H1 (cell line): ENCODE measurements around the gene DIDO1. TPM values are rescaled to one million over a fixed set of nuclear protein-coding genes. Genes with fewer than 3 reads are reported as not detected.

ENCODE experiments used
- CTCF ChIA-PET: fragments of 300-600 bp; sonication (Branson Sonifier 250); formaldehyde crosslinking; loops from one replicate; lab custom pipeline; 2021; ENCODE audit not compliant: partially characterized antibody; lab: Charles Lee
- POLR2A ChIA-PET: fragments of 300-600 bp; sonication (Branson Sonifier 250); formaldehyde crosslinking; loops from one replicate; lab custom pipeline; 2021; ENCODE audit warnings: inconsistent platforms; ENCODE audit not compliant: partially characterized antibody; lab: Charles Lee
- DNase-seq, 2 experiments: peaks; one replicate each; pipeline versions ENCODE4 v3.0.0 to v3.0.0-alpha.2; 2010 to 2022; ENCODE audit warnings: low spot score in 2 of 2, low read depth in 1 of 2, mixed read lengths in 1 of 2
- FAIRE-seq: peaks from 2 replicates; lab custom pipeline; 2011; peaks lifted over from hg19 to GRCh38; lab: Jason Lieb, UNC
- H2AFZ ChIP-seq: 2 replicates; pipeline ENCODE4 v1.8.1; 2012; ENCODE audit warnings: low read length, inconsistent platforms
- H2AK5ac ChIP-seq: 2 replicates; pipeline ENCODE4 v1.6.1; 2013; ENCODE audit warnings: low read depth, low read length
- H2BK120ac ChIP-seq: replicated peaks from 2 replicates; pipeline ENCODE3; 2013; ENCODE audit warnings: low read depth, low read length, inconsistent platforms
- H2BK12ac ChIP-seq: 2 replicates; pipeline ENCODE4 v1.6.1; 2013; ENCODE audit warnings: low read depth, low read length
- H2BK15ac ChIP-seq: 2 replicates; pipeline ENCODE4 v1.6.1; 2013; ENCODE audit warnings: low read length
- H2BK20ac ChIP-seq: 2 replicates; pipeline ENCODE4 v1.6.1; 2013; ENCODE audit warnings: low read length
- H2BK5ac ChIP-seq: 2 replicates; pipeline ENCODE4 v1.6.1; 2013; ENCODE audit warnings: low read depth, low read length
- H3K14ac ChIP-seq: 2 replicates; pipeline ENCODE4 v1.6.1; 2013; ENCODE audit warnings: inconsistent platforms; ENCODE audit not compliant: insufficient read length
- H3K18ac ChIP-seq: 2 replicates; pipeline ENCODE4 v1.6.1; 2013; ENCODE audit warnings: low read length; ENCODE audit errors: extremely low read depth
- H3K23ac ChIP-seq: 2 replicates; pipeline ENCODE4 v1.6.1; 2013; ENCODE audit warnings: inconsistent platforms; ENCODE audit not compliant: insufficient read length
- H3K23me2 ChIP-seq: 2 replicates; pipeline ENCODE4 v1.6.1; 2013; ENCODE audit warnings: low read depth, low read length
- H3K27ac ChIP-seq: 2 replicates; pipeline ENCODE4 v1.6.1; 2011; ENCODE audit warnings: low read depth, low read length, inconsistent platforms
- H3K27me3 ChIP-seq, 4 experiments: replicated peaks in 1 of 4; 1 replicate in 1 of 4; 2 replicates in 3 of 4; pipeline versions ENCODE4 v1.6.1 to v1.8.1; 2011 to 2013; ENCODE audit warnings: low read length in 3 of 4, mild to moderate bottlenecking in 3 of 4, inconsistent platforms in 2 of 4, mixed read lengths in 2 of 4, moderate library complexity in 1 of 4; ENCODE audit not compliant: control insufficient read depth in 3 of 4, insufficient read depth in 3 of 4; ENCODE audit errors: extremely low read depth in 1 of 4
- H3K36me3 ChIP-seq, 4 experiments: 2 replicates each; pipeline versions ENCODE4 v1.6.1 to v1.8.1; 2011 to 2013; ENCODE audit warnings: mild to moderate bottlenecking in 4 of 4, low read length in 3 of 4, moderate library complexity in 2 of 4, control low read depth in 1 of 4, inconsistent platforms in 1 of 4; ENCODE audit not compliant: insufficient read depth in 4 of 4, control insufficient read depth in 2 of 4
- H3K4ac ChIP-seq: replicated peaks from 2 replicates; pipeline ENCODE3; 2013; ENCODE audit warnings: low read length, low read depth, mixed read lengths, inconsistent platforms; ENCODE audit not compliant: insufficient read length
- H3K4me1 ChIP-seq, 4 experiments: replicated peaks in 1 of 4; 1 replicate in 1 of 4; 2 replicates in 3 of 4; pipeline versions ENCODE4 v1.6.1 to v1.8.1; 2011 to 2013; ENCODE audit warnings: low read length in 3 of 4, inconsistent platforms in 2 of 4, mixed read lengths in 1 of 4; ENCODE audit not compliant: insufficient read depth in 4 of 4, control insufficient read depth in 3 of 4
- H3K4me2 ChIP-seq, 2 experiments: 2 replicates each; pipeline versions ENCODE4 v1.6.1 to v1.8.1; 2011 to 2013; ENCODE audit warnings: low read depth in 2 of 2, low read length in 2 of 2, control low read depth in 1 of 2, inconsistent platforms in 1 of 2, mild to moderate bottlenecking in 1 of 2; ENCODE audit not compliant: insufficient read depth in 1 of 2
- H3K4me3 ChIP-seq, 4 experiments: fragments of 200-600, 300-600 bp in 1 of 4; sonication (generic), shearing (Covaris generic), sonication (Bioruptor Twin) in 1 of 4; 2 replicates each; pipeline versions ENCODE4 v1.5.1 to v1.8.1; 2011 to 2016; ENCODE audit warnings: low read length in 4 of 4, low read depth in 3 of 4, control low read depth in 2 of 4, inconsistent platforms in 2 of 4, mild to moderate bottlenecking in 2 of 4, mixed read lengths in 1 of 4, moderate library complexity in 1 of 4; ENCODE audit not compliant: insufficient read depth in 2 of 4; ENCODE audit errors: extremely low read depth in 1 of 4
- H3K56ac ChIP-seq: replicated peaks from 2 replicates; pipeline ENCODE3; 2013; ENCODE audit warnings: low read depth, mild to moderate bottlenecking, mixed read lengths, low read length, inconsistent platforms; ENCODE audit not compliant: insufficient read length
- H3K79me1 ChIP-seq: 2 replicates; pipeline ENCODE4 v1.6.1; 2013; ENCODE audit warnings: low read depth, low read length, control low read depth
- H3K79me2 ChIP-seq, 2 experiments: 2 replicates each; pipeline versions ENCODE4 v1.6.1 to v1.8.1; 2012 to 2013; ENCODE audit warnings: low read length in 2 of 2, mild to moderate bottlenecking in 2 of 2, inconsistent platforms in 1 of 2; ENCODE audit not compliant: insufficient read depth in 2 of 2, control insufficient read depth in 1 of 2
- H3K9ac ChIP-seq, 4 experiments: replicated peaks in 1 of 4; 1 replicate in 1 of 4; 2 replicates in 3 of 4; pipeline versions ENCODE4 v1.6.1 to v1.8.1; 2011 to 2013; ENCODE audit warnings: low read depth in 3 of 4, low read length in 3 of 4, control low read depth in 2 of 4, mild to moderate bottlenecking in 2 of 4, moderate library complexity in 2 of 4, inconsistent platforms in 1 of 4; ENCODE audit errors: extremely low read depth in 1 of 4
- H3K9me3 ChIP-seq, 2 experiments: 2 replicates each; pipeline versions ENCODE4 v1.6.1 to v1.8.1; 2012 to 2013; ENCODE audit warnings: mild to moderate bottlenecking in 2 of 2, moderate library complexity in 2 of 2, control low read depth in 1 of 2, inconsistent platforms in 1 of 2, low read depth in 1 of 2, low read length in 1 of 2, mixed read lengths in 1 of 2; ENCODE audit not compliant: insufficient read depth in 2 of 2
- H4K20me1 ChIP-seq, 2 experiments: replicated peaks in 1 of 2; 2 replicates each; pipeline versions ENCODE3 to v1.8.1; 2011 to 2013; ENCODE audit warnings: inconsistent platforms in 2 of 2, low read length in 2 of 2, mild to moderate bottlenecking in 1 of 2; ENCODE audit not compliant: insufficient read depth in 2 of 2, control insufficient read depth in 1 of 2
- H4K5ac ChIP-seq: 2 replicates; pipeline ENCODE4 v1.6.1; 2013; ENCODE audit warnings: low read length, low read depth, mixed read lengths, inconsistent platforms; ENCODE audit not compliant: insufficient read length
- H4K8ac ChIP-seq: 2 replicates; pipeline ENCODE4 v1.8.0; 2013; ENCODE audit warnings: mild to moderate bottlenecking, moderate library complexity, low read length, inconsistent platforms; ENCODE audit not compliant: insufficient read depth; ENCODE audit errors: extremely low read depth
- H4K91ac ChIP-seq: replicated peaks from 2 replicates; pipeline ENCODE3; 2013; ENCODE audit warnings: low read length, mixed read lengths, inconsistent platforms; ENCODE audit not compliant: insufficient read length
- SAP30 ChIP-seq: fragments of 300-600 bp; sonication (generic); IDR thresholded peaks from 2 replicates; pipeline ENCODE4 v1.7.1; 2012; ENCODE audit warnings: low read length, moderate library complexity, mild to moderate bottlenecking, inconsistent platforms; ENCODE audit not compliant: insufficient read depth, insufficient replicate concordance
- WGBS, 2 experiments: shearing (Covaris generic) in 1 of 2; methylation state at CpG; one replicate each; pipeline versions ENCODE4 v1.1.6 to v1.1.7; 2013 to 2015; ENCODE audit warnings: low lambda C conversion rate in 2 of 2, mixed read lengths in 2 of 2, inconsistent platforms in 1 of 2, low coverage in 1 of 2, missing lambda C conversion rate in 1 of 2; ENCODE audit not compliant: insufficient replicate concordance in 2 of 2, insufficient coverage in 1 of 2, insufficient read length in 1 of 2; ENCODE audit errors: extremely low coverage in 1 of 2, missing lambda C conversion rate in 1 of 2; 5-methylcytosine and 5-hydroxymethylcytosine counted together
- polyA plus RNA-seq, 7 experiments: library from polyadenylated mRNA; depleted of rRNA in 3 of 7; stranded (reverse) in 5 of 7; unstranded in 2 of 7; fragments of >200 nt in 5 of 7; fragments of 200-250 nt in 2 of 7; gene quantifications; 1 replicate in 5 of 7; 2 replicates in 1 of 7; 4 replicates in 1 of 7; pipeline versions ENCODE4 v1.2.1 to v1.2.3, GENCODE V29; 2011 to 2013; ENCODE audit warnings: missing spikeins in 2 of 7, mixed read lengths in 2 of 7
- total RNA-seq: library from RNA; stranded (reverse); fragmentation: NEBNext Ultra II Directional; extraction: Animal tissue kit (Norgen Biotek cat#: 25700); gene quantifications from 2 replicates; pipeline ENCODE4 v1.2.1, GENCODE V29; 2021

DIDO1 gene
- total and polyA plus RNA-seq, 2 of the 8 experiments (the other 6 are each of a cell fraction or from before 2014, with no cell fraction given): 53.6 to 82.8 TPM

GRCh38 chr20:62967628-62968351, 41.5 kb upstream of the DIDO1 start:
- no peak for TF ChIP-seq SAP30
- no peak overlapping the region for H2AFZ ChIP-seq
- H3K23ac ChIP-seq: no peak overlapping the region
- H3K27ac ChIP-seq: no peak overlapping the region
- 91% methylated on average over 21 of the region's 27 CpGs; no CpG with 5 or more reads in 1 of the 2 experiments for WGBS, 2 experiments
- H4K20me1 ChIP-seq: peaks cover 0 to 12% of the 10 kb centered on the region in 2 experiments
- H2BK120ac ChIP-seq: no peak overlapping the region
- H3K18ac ChIP-seq: no peak overlapping the region
- no peak overlapping the region for H3K9ac ChIP-seq
- H3K23me2 ChIP-seq: peaks cover 9% of the 10 kb centered on the region; the same call in 1 of the 2 replicates
- no peak overlapping the region for H4K91ac ChIP-seq
- no peaks in the 10 kb centered on the region for H3K79me1 ChIP-seq
- H3K36me3 ChIP-seq: peaks cover 0 to 7% (median 0%) of the 10 kb centered on the region in 4 experiments; a peak in 3 of 8 replicates
- H3K4ac ChIP-seq: no peak overlapping the region
- ChIA-PET POLR2A (interaction anchor here (1.3 to 1.4 kb wide), 3 partner anchors 23 to 92 kb away, joined by 3 read pairs; partner anchors contain the start of gene GID8), CTCF (interaction anchor here (0.6 to 8.1 kb wide), 5 partner anchors 13 to 438 kb away, joined by 3 to 53 read pairs (median 4); partner anchors contain the start of gene BHLHE23)
- H2BK20ac ChIP-seq: no peak overlapping the region
- no peak overlapping the region for H2BK5ac ChIP-seq
- H3K9me3 ChIP-seq: no peaks in the 10 kb centered on the region
- H4K5ac ChIP-seq: no peak overlapping the region
- no peak overlapping the region for H2BK12ac ChIP-seq
- DNase-seq (no peak), FAIRE-seq (no peak)
- no peak overlapping the region for H3K56ac ChIP-seq
- no peaks in the 10 kb centered on the region for H3K79me2 ChIP-seq
- peaks cover 2 to 8% (median 5%) of the 10 kb centered on the region in 4 experiments for H3K27me3 ChIP-seq
- H2BK15ac ChIP-seq: no peak overlapping the region
- H3K4me3 ChIP-seq: no peak overlapping the region
- peaks cover 0 to 4% (median 2%) of the 10 kb centered on the region in 4 experiments; a peak in 5 of 7 replicates for H3K4me1 ChIP-seq
- no peak overlapping the region for H3K4me2 ChIP-seq
- no peak overlapping the region for H3K14ac ChIP-seq
- no peak overlapping the region for H4K8ac ChIP-seq
- H2AK5ac ChIP-seq: no peak overlapping the region
